HepG2 (cell line): ENCODE measurements around the gene FAM53B. TPM values are rescaled to one million over a fixed set of nuclear protein-coding genes. Genes with fewer than 3 reads are reported as not detected.
A peak's percentile ranks its signal among the peaks of the same experiment; 100 is the strongest.

Experiments
- ARID4A ChIP-seq: sonication (generic); formaldehyde crosslinking; IDR thresholded peaks from 2 replicates; pipeline ENCODE4 v1.5.0; 2020; ENCODE audit warnings: mild to moderate bottlenecking, missing genetic modification reagents, borderline replicate concordance
- CSRNP1 ChIP-seq: sonication (generic); formaldehyde crosslinking; IDR thresholded peaks from 2 replicates; pipeline ENCODE4 v1.8.1; 2023; ENCODE audit warnings: mild to moderate bottlenecking, missing genetic modification reagents
- DMAP1 ChIP-seq: IDR thresholded peaks from 2 replicates; pipeline ENCODE4 v1.6.1; 2016
- ETV5 ChIP-seq: IDR thresholded peaks from 2 replicates; pipeline ENCODE4 v1.6.1; 2018; ENCODE audit warnings: missing biosample characterization, missing genetic modification reagents, inconsistent platforms, borderline replicate concordance
- KDM5B ChIP-seq: sonication (generic); formaldehyde crosslinking; IDR thresholded peaks from 2 replicates; pipeline ENCODE4 v1.4.0; 2020; ENCODE audit warnings: missing genetic modification reagents, mild to moderate bottlenecking, borderline replicate concordance
- NFE2 ChIP-seq: sonication (generic); formaldehyde crosslinking; IDR thresholded peaks from 2 replicates; pipeline ENCODE4 v1.4.0; 2020; ENCODE audit warnings: missing genetic modification reagents
- POLR2A ChIP-seq, 2 experiments: IDR thresholded peaks; 2 replicates each; pipeline ENCODE4 v1.6.1; 2011; ENCODE audit warnings: low read depth in 2 of 2, low read length in 2 of 2, mild to moderate bottlenecking in 1 of 2, moderate library complexity in 1 of 2; ENCODE audit not compliant: insufficient read depth in 1 of 2
- POLR2G ChIP-seq: fragments of 200-400 bp; formaldehyde crosslinking; IDR thresholded peaks from 2 replicates; pipeline ENCODE4 v1.6.1; 2018; ENCODE audit warnings: mild to moderate bottlenecking, low read depth, low read length, moderate library complexity
- PRDM15 ChIP-seq: sonication (generic); formaldehyde crosslinking; IDR thresholded peaks from 2 replicates; pipeline ENCODE4 v1.4.0; 2020; ENCODE audit warnings: missing genetic modification reagents
- ZFX ChIP-seq: sonication (generic); formaldehyde crosslinking; IDR thresholded peaks from 2 replicates; pipeline ENCODE4 v1.4.0; 2020; ENCODE audit warnings: mild to moderate bottlenecking, low read depth, missing genetic modification reagents, moderate library complexity
- ZNF142 ChIP-seq: sonication (generic); formaldehyde crosslinking; IDR thresholded peaks from 2 replicates; pipeline ENCODE4 v1.4.0; 2020; ENCODE audit warnings: missing genetic modification reagents
- ZNF768 ChIP-seq: sonication (generic); formaldehyde crosslinking; IDR thresholded peaks from 2 replicates; pipeline ENCODE4 v1.4.0; 2020; ENCODE audit warnings: missing genetic modification reagents
- polyA plus RNA-seq, 8 experiments: library from polyadenylated mRNA; depleted of rRNA in 3 of 8; stranded (reverse) in 7 of 8; unstranded in 1 of 8; fragments of >200 nt; fragmentation: Illumina TruSeq in 4 of 8; extraction: Trizol in 4 of 8; gene quantifications; 2 replicates each; pipeline versions ENCODE4 v1.2.1 to v1.2.3, GENCODE V29; 2011 to 2016; ENCODE audit warnings: low read depth in 4 of 8, missing spikeins in 1 of 8, mixed read lengths in 1 of 8; ENCODE audit not compliant: insufficient read depth in 1 of 8
- total RNA-seq, 5 experiments: library from RNA; depleted of rRNA; stranded (reverse); fragments of >200 nt; fragmentation: Illumina TruSeq; extraction: Trizol; gene quantifications; 2 replicates each; pipeline ENCODE4 v1.2.3, GENCODE V29; 2016; ENCODE audit warnings: low read depth in 1 of 5

The FAM53B gene
- total and polyA plus RNA-seq, 2 of the 13 experiments (the other 11 are each of a cell fraction or from before 2014, with no cell fraction given): 6.4 to 19.3 TPM

GRCh38 chr10:124742413-124743190 lies 1.6 kb downstream of the FAM53B start (continued):
- TF ChIP-seq ZNF142 (peak; percentile 46; the same call in 1 of the 2 replicates), ZNF768 (peak; percentile 37; the same call in 1 of the 2 replicates), ARID4A (CRISPR knock-in tag) (0 out of 2 replicates have a peak, but pooled peaks have one; percentile 7), CSRNP1 (CRISPR knock-in tag) (no peak), NFE2 (no peak), PRDM15 (CRISPR knock-in tag) (peak; percentile 56; the same call in 1 of the 2 replicates), ZFX (peak; percentile 14; the same call in 1 of the 2 replicates), ETV5 (0 out of 2 replicates have a peak, but pooled peaks have one; percentile 3), KDM5B (CRISPR knock-in tag) (peak; percentile 19; the same call in 1 of the 2 replicates), POLR2G (peak; percentile 20; the same call in 1 of the 2 replicates), DMAP1 (CRISPR knock-in tag) (0 out of 2 replicates have a peak, but pooled peaks have one; percentile 19), POLR2A (IDR thresholded peaks at IDR 0.05; ENCODE audit: insufficient read depth in 1 of 2, low read depth in 2 of 2, low read length in 2 of 2) (peak; percentile 25 to 61; a peak in 2 of 4 replicates)
